ENCODE results near the gene ZMIZ2. TPM values are rescaled to one million over a fixed set of nuclear protein-coding genes. Genes with fewer than 3 reads are reported as not detected.
A peak's percentile ranks its signal among the peaks of the same experiment; 100 is the strongest.
"Not testable (repeated sequence)": the region's sequence is repeated elsewhere in the genome, so short reads cannot be mapped to it uniquely, and the experiment has no call there.

The ZMIZ2 gene
- total RNA-seq, 4 donors from 2014 or later, result 43.1 to 57.7 (median 49.8) TPM

DNA sequence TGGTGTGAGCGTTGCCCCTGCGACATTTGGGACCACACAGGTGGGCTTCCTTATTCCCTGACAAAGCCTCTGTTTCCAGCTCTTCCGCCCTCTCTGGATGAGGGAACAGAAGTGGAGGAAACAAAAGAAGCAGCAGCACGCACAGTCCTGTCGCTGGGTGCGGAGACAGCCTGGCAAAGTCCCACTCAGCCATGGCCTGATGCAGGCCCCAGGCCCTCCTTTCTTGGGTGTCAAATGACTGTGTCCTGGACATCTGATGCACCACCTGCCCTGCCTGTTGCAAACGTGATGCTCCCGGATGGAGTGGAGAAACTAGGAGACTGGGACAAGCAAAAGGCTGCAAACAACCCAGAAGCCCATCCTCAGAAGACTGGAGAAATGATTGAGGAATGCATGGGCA is 20.7 kb downstream of the ZMIZ2 start:
- Histone ChIP-seq H3K27ac (peak overlapping the region in 1 of 3 donors; percentile 54), H3K4me1 (peaks cover 12 to 35% of the 10 kb centered on the region in 2 donors), H3K4me3 (replicated peaks in 1 of 3) (no peak overlapping the region), H3K27me3 (no peaks in the 10 kb centered on the region), H3K9me3 (no peaks in the 10 kb centered on the region), H3K36me3 (peaks cover 33 to 34% of the 10 kb centered on the region in 2 donors)
- no peak for DNase-seq
- 83 to 94% methylated on average over 7 to 8 of the region's 8 CpGs for WGBS, 2 donors
- TF ChIP-seq POLR2A (IDR thresholded peaks at IDR 0.05) (no peak), CTCF (IDR thresholded peaks at IDR 0.05) (no peak)
- intact Hi-C loops (cut with DNase I), result no loop called here

GRCh38 chr7:44769776-44770294 is 21.2 kb downstream of the ZMIZ2 start:
- Histone ChIP-seq H3K9me3 (no peaks in the 10 kb centered on the region), H3K4me3 (replicated peaks in 1 of 3) (no peak overlapping the region), H3K27ac (peak overlapping the region in 1 of 3 donors; percentile 54), H3K36me3 (peaks cover 29 to 30% of the 10 kb centered on the region in 2 donors), H3K27me3 (no peaks in the 10 kb centered on the region), H3K4me1 (peaks cover 12 to 35% of the 10 kb centered on the region in 2 donors)
- DNase-seq, result no peak
- intact Hi-C loops (cut with DNase I), result no loop called here
- WGBS, 2 donors, result 39 to 45% methylated on average over 10 of the region's 10 CpGs
- TF ChIP-seq CTCF (IDR thresholded peaks at IDR 0.05), result no peak
- TF ChIP-seq POLR2A (IDR thresholded peaks at IDR 0.05), result no peak

DNA sequence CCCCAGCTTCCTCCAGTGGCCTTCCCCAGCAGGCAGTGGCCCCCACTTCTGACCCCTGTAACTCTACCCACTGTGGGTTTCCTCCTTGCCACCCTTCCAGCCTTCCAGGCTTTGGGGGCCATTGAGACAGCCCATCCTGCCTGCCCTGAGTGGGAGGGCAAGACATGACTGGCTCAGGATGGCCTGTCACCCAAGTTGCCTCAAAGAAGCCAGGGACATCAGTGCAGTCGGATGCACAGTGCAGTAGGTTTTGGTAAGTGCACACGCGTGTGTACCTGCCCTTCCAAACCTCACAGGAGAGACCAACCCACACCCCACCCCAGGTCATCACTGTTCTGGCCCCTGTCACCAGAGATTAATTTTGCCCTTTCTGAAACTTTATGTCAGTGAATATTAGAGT is 22.7 kb downstream of the ZMIZ2 start:
- no peak overlapping the region for H3K4me3 ChIP-seq (replicated peaks in 1 of 3)
- no peaks in the 10 kb centered on the region for H3K27me3 ChIP-seq
- peaks cover 14% of the 10 kb centered on the region in 2 donors for H3K36me3 ChIP-seq
- no peak for TF ChIP-seq POLR2A (IDR thresholded peaks at IDR 0.05)
- no peak for TF ChIP-seq CTCF (IDR thresholded peaks at IDR 0.05)
- intact Hi-C loops (cut with DNase I), result no loop called here
- DNase-seq, result no peak
- H3K4me1 ChIP-seq, result peaks cover 12 to 35% of the 10 kb centered on the region in 2 donors
- WGBS, 2 donors, result 48 to 77% methylated on average over 3 of the region's 3 CpGs
- no peak overlapping the region for H3K27ac ChIP-seq
- H3K9me3 ChIP-seq, result no peaks in the 10 kb centered on the region

DNA sequence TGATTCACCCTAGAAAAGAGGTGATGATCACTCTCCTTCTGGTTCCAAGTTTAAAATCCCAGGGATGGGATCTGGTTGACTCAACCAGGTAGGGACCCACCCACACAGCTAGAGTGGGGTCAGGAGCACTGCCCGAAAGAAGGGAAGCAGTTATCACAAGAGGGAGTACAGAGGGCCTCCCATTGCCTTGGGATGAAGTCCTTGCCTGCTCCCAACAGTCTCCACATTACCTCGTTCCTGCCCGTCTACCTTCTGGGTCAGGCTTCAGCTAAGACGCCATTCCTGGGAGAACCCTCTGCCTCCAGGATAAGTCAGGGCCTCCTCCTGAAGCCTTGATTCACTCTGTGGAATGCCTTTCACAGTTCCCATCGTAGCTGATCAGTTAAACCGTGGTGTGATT is 23.8 kb downstream of the ZMIZ2 start:
- no peaks in the 10 kb centered on the region for H3K27me3 ChIP-seq
- peaks cover 12 to 35% of the 10 kb centered on the region in 2 donors for H3K4me1 ChIP-seq
- H3K27ac ChIP-seq, result no peak overlapping the region
- no peak overlapping the region for H3K4me3 ChIP-seq (replicated peaks in 1 of 3)
- intact Hi-C loops (cut with DNase I), result no loop called here
- TF ChIP-seq POLR2A (IDR thresholded peaks at IDR 0.05), result no peak
- no peak for TF ChIP-seq CTCF (IDR thresholded peaks at IDR 0.05)
- H3K9me3 ChIP-seq, result no peaks in the 10 kb centered on the region
- H3K36me3 ChIP-seq, result peaks cover 4% of the 10 kb centered on the region in 2 donors
- no peak for DNase-seq
- 68 to 72% methylated on average over 6 of the region's 6 CpGs for WGBS, 2 donors

DNA sequence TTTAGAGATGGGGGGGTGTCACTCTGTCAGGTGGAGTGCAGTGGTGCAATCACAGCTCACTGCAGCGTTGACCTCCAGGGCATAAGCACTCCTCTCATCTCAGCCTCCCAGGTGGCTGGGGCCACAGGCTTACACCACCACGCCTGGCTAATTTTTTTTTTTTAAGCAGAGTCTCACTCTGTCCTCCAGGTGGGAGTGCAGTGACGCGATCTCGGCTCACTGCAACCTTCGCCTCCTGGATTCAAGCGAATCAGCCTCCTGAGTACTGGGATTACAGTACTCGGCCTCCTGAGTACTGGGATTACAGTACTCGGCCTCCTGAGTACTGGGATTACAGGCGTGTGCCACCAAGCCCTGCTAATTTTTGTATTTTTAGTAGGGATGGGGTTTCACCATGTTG is 24.2 kb downstream of the ZMIZ2 start:
- intact Hi-C loops (cut with DNase I), result no loop called here
- H3K9me3 ChIP-seq, result no peaks in the 10 kb centered on the region
- WGBS, 2 donors, result 73 to 92% methylated on average over 9 to 10 of the region's 10 CpGs
- H3K4me1 ChIP-seq, result peaks cover 12 to 31% of the 10 kb centered on the region in 2 donors
- H3K36me3 ChIP-seq, result no peaks in the 10 kb centered on the region
- no peaks in the 10 kb centered on the region for H3K27me3 ChIP-seq
- no peak for DNase-seq
- H3K4me3 ChIP-seq (replicated peaks in 1 of 3), result no peak overlapping the region
- no peak overlapping the region for H3K27ac ChIP-seq
- TF ChIP-seq POLR2A (IDR thresholded peaks at IDR 0.05) (no peak), CTCF (IDR thresholded peaks at IDR 0.05) (no peak)

DNA sequence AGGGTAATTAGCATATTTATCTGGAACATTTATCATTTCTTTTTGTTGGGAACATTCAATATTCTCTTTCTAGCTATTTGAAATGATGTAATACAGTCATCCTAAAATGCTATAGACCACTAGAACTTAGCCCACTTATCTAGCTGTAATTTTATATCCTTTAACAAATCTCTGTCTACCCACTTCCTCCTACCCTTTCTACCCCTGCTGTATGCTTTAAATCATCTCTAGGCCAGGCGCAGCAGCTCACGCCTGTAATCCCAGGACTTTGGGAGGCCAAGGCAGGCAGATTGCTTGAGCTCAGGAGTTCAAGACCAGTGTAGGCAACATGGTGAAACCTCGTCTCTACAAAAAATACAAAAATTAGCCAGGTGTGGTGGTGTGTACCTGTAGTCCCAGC is 25.8 kb downstream of the ZMIZ2 start:
- intact Hi-C loops (cut with DNase I); H3K27ac ChIP-seq; H3K27me3 ChIP-seq; H3K9me3 ChIP-seq; H3K4me3 ChIP-seq (replicated peaks in 1 of 3); DNase-seq; H3K36me3 ChIP-seq: not testable (repeated sequence)
- WGBS, 2 donors, result 77 to 91% methylated on average over 3 of the region's 3 CpGs
- peaks cover 6 to 14% of the 10 kb centered on the region in 2 donors for H3K4me1 ChIP-seq

Measured in thyroid gland (tissue), 4 donors.